Stimulated activated effector memory CD8-positive, alpha-beta T cell treated with anti-CD3 and anti-CD28 coated beads, Interleukin-12 subunit alpha, Interleukin-12 subunit beta, amount 100 ng/mL, for 72 hours (primary cell): Measurements from ENCODE around the gene OBSCN.

ENCODE experiments used
- ATAC-seq: fragments of 150-1000 bp; cut with Tn5 transposase; 2 replicates; pipeline ENCODE4 v1.10.0; 2021
- DNase-seq, 2 donors: peaks; one replicate each; pipeline ENCODE4 v3.0.0; 2021 to 2022; ENCODE audit warnings: low spot score in 2 of 2
- H3K27ac Mint-ChIP-seq: one replicate; pipeline ENCODE4 v1.8.0; 2022; ENCODE audit warnings: mild to moderate bottlenecking, mixed read lengths
- H3K36me3 Mint-ChIP-seq: one replicate; pipeline ENCODE4 v1.8.0; 2022; ENCODE audit warnings: mild to moderate bottlenecking, mixed read lengths
- H3K4me1 Mint-ChIP-seq: one replicate; pipeline ENCODE4 v1.8.0; 2022; ENCODE audit warnings: mixed read lengths
- H3K4me3 Mint-ChIP-seq: one replicate; pipeline ENCODE4 v1.8.0; 2022; ENCODE audit warnings: mild to moderate bottlenecking, mixed read lengths
- H3K9me3 Mint-ChIP-seq: one replicate; pipeline ENCODE4 v1.8.0; 2022; ENCODE audit warnings: mixed read lengths

The OBSCN gene

GRCh38 chr1:228414511-228415211 lies 206.8 kb downstream of the OBSCN start:
- ATAC-seq, result no peak
- H3K9me3 Mint-ChIP-seq, result no peaks in the 10 kb centered on the region
- H3K4me1 Mint-ChIP-seq, result peaks cover 29% of the 10 kb centered on the region
- no peaks in the 10 kb centered on the region for H3K36me3 Mint-ChIP-seq
- peak overlapping the region; percentile 70 for H3K4me3 Mint-ChIP-seq
- no peak for DNase-seq
- H3K27ac Mint-ChIP-seq, result no peak overlapping the region

GRCh38 chr1:228415221-228415620 lies 207.4 kb downstream of the OBSCN start:
- peak overlapping the region; percentile 70 for H3K4me3 Mint-ChIP-seq
- H3K4me1 Mint-ChIP-seq, result peaks cover 29% of the 10 kb centered on the region
- DNase-seq, result no peak
- H3K27ac Mint-ChIP-seq, result peak overlapping the region; percentile 26
- ATAC-seq, result no peak
- no peaks in the 10 kb centered on the region for H3K9me3 Mint-ChIP-seq
- no peaks in the 10 kb centered on the region for H3K36me3 Mint-ChIP-seq

GRCh38 chr1:228415853-228416216 lies 208.0 kb downstream of the OBSCN start:
- ATAC-seq (peak; percentile 8), DNase-seq (no peak)
- Mint-ChIP-seq H3K9me3 (no peaks in the 10 kb centered on the region), H3K27ac (peak overlapping the region; percentile 37), H3K36me3 (no peaks in the 10 kb centered on the region), H3K4me3 (peak overlapping the region; percentile 70), H3K4me1 (peaks cover 28% of the 10 kb centered on the region)

- DNase-seq (peak; percentile 17 to 66), ATAC-seq (peak; percentile 79)
- Mint-ChIP-seq H3K4me3 (peak within 1 kb of the TSS; percentile 70), H3K27ac (peak within 1 kb of the TSS; percentile 37), H3K4me1 (peaks cover 23% of the 10 kb centered on the region), H3K36me3 (no peaks in the 10 kb centered on the region), H3K9me3 (no peaks in the 10 kb centered on the region)
Measured at GRCh38 chr1:228416217-228416933, 208.5 kb downstream of the OBSCN start, which contains the start of gene TRIM17. TSS of gene TRIM17 (minus strand) at chr1:228416861. CDS start at chr1:228415072, 1,789 bp downstream.

- H3K4me1 Mint-ChIP-seq, result peaks cover 23% of the 10 kb centered on the region
- ATAC-seq (no peak), DNase-seq (no peak)
- peak overlapping the region; percentile 37 for H3K27ac Mint-ChIP-seq
- H3K4me3 Mint-ChIP-seq, result peak overlapping the region; percentile 70
- H3K9me3 Mint-ChIP-seq, result no peaks in the 10 kb centered on the region
- no peaks in the 10 kb centered on the region for H3K36me3 Mint-ChIP-seq
Measured at GRCh38 chr1:228417061-228417460, 209.2 kb downstream of the OBSCN start.

GRCh38 chr1:228417483-228418203 lies 209.8 kb downstream of the OBSCN start:
- Mint-ChIP-seq H3K9me3 (no peaks in the 10 kb centered on the region), H3K27ac (no peak overlapping the region), H3K4me3 (peak overlapping the region; percentile 70), H3K36me3 (no peaks in the 10 kb centered on the region), H3K4me1 (peaks cover 23% of the 10 kb centered on the region)
- ATAC-seq (no peak), DNase-seq (no peak)

- Mint-ChIP-seq H3K27ac (no peak overlapping the region), H3K9me3 (no peaks in the 10 kb centered on the region), H3K4me1 (peaks cover 11% of the 10 kb centered on the region), H3K4me3 (no peak overlapping the region), H3K36me3 (no peaks in the 10 kb centered on the region)
- ATAC-seq (no peak), DNase-seq (no peak)
Measured at GRCh38 chr1:228420968-228421826, 213.4 kb downstream of the OBSCN start.

GRCh38 chr1:228423404-228424053 lies 215.7 kb downstream of the OBSCN start:
- no peak for DNase-seq
- no peak for ATAC-seq
- no peak overlapping the region for H3K4me3 Mint-ChIP-seq
- H3K27ac Mint-ChIP-seq, result no peak overlapping the region
- no peaks in the 10 kb centered on the region for H3K9me3 Mint-ChIP-seq
- H3K36me3 Mint-ChIP-seq, result no peaks in the 10 kb centered on the region
- H3K4me1 Mint-ChIP-seq, result no peaks in the 10 kb centered on the region

- no peaks in the 10 kb centered on the region for H3K4me1 Mint-ChIP-seq
- H3K27ac Mint-ChIP-seq, result no peak overlapping the region
- no peak overlapping the region for H3K4me3 Mint-ChIP-seq
- DNase-seq (no peak), ATAC-seq (no peak)
- no peaks in the 10 kb centered on the region for H3K36me3 Mint-ChIP-seq
- no peaks in the 10 kb centered on the region for H3K9me3 Mint-ChIP-seq
Measured at GRCh38 chr1:228424685-228425660, 217.1 kb downstream of the OBSCN start.

GRCh38 chr1:228426518-228427175 lies 218.8 kb downstream of the OBSCN start:
- no peak for DNase-seq
- no peaks in the 10 kb centered on the region for H3K4me1 Mint-ChIP-seq
- no peak for ATAC-seq
- H3K36me3 Mint-ChIP-seq, result no peaks in the 10 kb centered on the region
- no peaks in the 10 kb centered on the region for H3K9me3 Mint-ChIP-seq
- H3K4me3 Mint-ChIP-seq, result no peak overlapping the region
- H3K27ac Mint-ChIP-seq, result no peak overlapping the region

GRCh38 chr1:228428412-228428811 lies 220.6 kb downstream of the OBSCN start:
- Mint-ChIP-seq H3K9me3 (no peaks in the 10 kb centered on the region), H3K36me3 (no peaks in the 10 kb centered on the region), H3K27ac (no peak overlapping the region), H3K4me1 (no peaks in the 10 kb centered on the region), H3K4me3 (no peak overlapping the region)
- no peak for ATAC-seq
- no peak for DNase-seq
